ENCODE measurements around the gene TFDP1. TPM values are rescaled to one million over a fixed set of nuclear protein-coding genes. Genes with fewer than 3 reads are reported as not detected.

TFDP1 gene
- total and polyA plus RNA-seq, 7 donors: 26.5 to 57.1 (median 40.2) TPM

GRCh38 chr13:113616281-113616906 lies 31.8 kb downstream of the TFDP1 start:
- no peaks in the 10 kb centered on the region for H3K4me1 ChIP-seq
- no peak for DNase-seq
- no peak overlapping the region for H3K4me3 ChIP-seq
- WGBS, 2 donors: 88 to 92% methylated on average over 20 of the region's 20 CpGs
- no peaks in the 10 kb centered on the region for H3K9me3 ChIP-seq
- peaks cover 0 to 3% (median under 1%) of the 10 kb centered on the region in 4 donors for H3K36me3 ChIP-seq
- no peaks in the 10 kb centered on the region for H3K27me3 ChIP-seq
- no peak overlapping the region for H3K27ac ChIP-seq
- TF ChIP-seq POLR2AphosphoS5 (IDR thresholded peaks at IDR 0.05) (peak in 1 of 4 donors; percentile 29), EP300 (IDR thresholded peaks at IDR 0.05) (no peak)
- intact Hi-C loops (cut with DNase I): no loop called here

- H3K36me3 ChIP-seq: no peaks in the 10 kb centered on the region
- WGBS, 2 donors: 88 to 90% methylated on average over 18 of the region's 18 CpGs
- DNase-seq: no peak
Observed at GRCh38 chr13:113616991-113617749, 32.6 kb downstream of the TFDP1 start.

GRCh38 chr13:113617961-113618360 lies 33.4 kb downstream of the TFDP1 start:
- no peaks in the 10 kb centered on the region for H3K4me1 ChIP-seq
- DNase-seq: no peak
- intact Hi-C loops (cut with DNase I): no loop called here
- H3K4me3 ChIP-seq: no peak overlapping the region
- WGBS, 2 donors: 88 to 96% methylated on average over 5 of the region's 5 CpGs
- no peak overlapping the region for H3K27ac ChIP-seq
- TF ChIP-seq CTCF (IDR thresholded peaks at IDR 0.05) (no peak), EP300 (IDR thresholded peaks at IDR 0.05) (no peak)
- peaks cover 0 to 5% (median under 1%) of the 10 kb centered on the region in 4 donors for H3K36me3 ChIP-seq
- H3K9me3 ChIP-seq: no peaks in the 10 kb centered on the region
- no peaks in the 10 kb centered on the region for H3K27me3 ChIP-seq

More at GRCh38 chr13:113616991-113617749, 32.6 kb downstream of the TFDP1 start:
- H3K9me3 ChIP-seq: no peaks in the 10 kb centered on the region
- TF ChIP-seq CTCF (IDR thresholded peaks at IDR 0.05) (no peak), POLR2A (IDR thresholded peaks at IDR 0.05) (no peak), EP300 (IDR thresholded peaks at IDR 0.05) (no peak), POLR2AphosphoS5 (IDR thresholded peaks at IDR 0.05) (no peak)
- no peaks in the 10 kb centered on the region for H3K27me3 ChIP-seq
- intact Hi-C loops (cut with DNase I): no loop called here
- no peaks in the 10 kb centered on the region for H3K4me1 ChIP-seq
- H3K27ac ChIP-seq: no peak overlapping the region
- no peak overlapping the region for H3K4me3 ChIP-seq

- H3K36me3 ChIP-seq: peaks cover 0 to 10% (median 3%) of the 10 kb centered on the region in 4 donors
- H3K9me3 ChIP-seq: no peaks in the 10 kb centered on the region
- TF ChIP-seq POLR2AphosphoS5 (IDR thresholded peaks at IDR 0.05): no peak
- TF ChIP-seq CTCF (IDR thresholded peaks at IDR 0.05): no peak
- TF ChIP-seq POLR2A (IDR thresholded peaks at IDR 0.05): no peak
- TF ChIP-seq EP300 (IDR thresholded peaks at IDR 0.05): no peak
- no peak overlapping the region for H3K4me3 ChIP-seq
- intact Hi-C loops (cut with DNase I): no loop called here
- H3K27me3 ChIP-seq: no peaks in the 10 kb centered on the region
- WGBS, 2 donors: 93 to 95% methylated on average over 7 of the region's 7 CpGs
- DNase-seq: no peak
- H3K4me1 ChIP-seq: no peaks in the 10 kb centered on the region
- no peak overlapping the region for H3K27ac ChIP-seq
Observed at GRCh38 chr13:113618455-113618854, 33.9 kb downstream of the TFDP1 start.

GRCh38 chr13:113620036-113620796 lies 35.7 kb downstream of the TFDP1 start:
- H3K9me3 ChIP-seq: no peaks in the 10 kb centered on the region
- 78 to 90% methylated on average over 15 of the region's 15 CpGs for WGBS, 2 donors
- no peaks in the 10 kb centered on the region for H3K27me3 ChIP-seq
- H3K4me1 ChIP-seq: no peaks in the 10 kb centered on the region
- DNase-seq: peak; percentile 51
- TF ChIP-seq POLR2A (IDR thresholded peaks at IDR 0.05) (no peak), POLR2AphosphoS5 (IDR thresholded peaks at IDR 0.05) (no peak), EP300 (IDR thresholded peaks at IDR 0.05) (no peak), CTCF (IDR thresholded peaks at IDR 0.05) (no peak)
- no peak overlapping the region for H3K27ac ChIP-seq
- no peak overlapping the region for H3K4me3 ChIP-seq
- intact Hi-C loops (cut with DNase I): no loop called here
- peaks cover 0 to 20% (median 7%) of the 10 kb centered on the region in 4 donors for H3K36me3 ChIP-seq

Measured in sigmoid colon (tissue), 7 donors.